Activated T-cell treated with anti-CD3 and anti-CD28 coated beads, Interleukin-2, amount 50 U/mL, for 4 hours (primary cell): Measurements from ENCODE around the gene LAGE3. TPM values are rescaled to one million over a fixed set of nuclear protein-coding genes. Genes with fewer than 3 reads are reported as not detected.
A peak's percentile ranks its signal among the peaks of the same experiment; 100 is the strongest.

Experiments
- ATAC-seq, 2 donors: fragments of 200-7000 bp; cut with Tn5 transposase; one replicate each; pipeline ENCODE4 v1.10.0; 2021
- DNase-seq: peaks from one replicate; pipeline ENCODE4 v3.0.0-alpha.2; 2020
- H3K27me3 Mint-ChIP-seq: one replicate; pipeline ENCODE4 v1.8.0; 2021; ENCODE audit warnings: low read depth, mixed read lengths
- H3K36me3 Mint-ChIP-seq: one replicate; pipeline ENCODE4 v1.8.0; 2022; ENCODE audit warnings: mixed read lengths; ENCODE audit not compliant: insufficient read depth
- H3K4me1 Mint-ChIP-seq: one replicate; pipeline ENCODE4 v1.8.0; 2021; ENCODE audit warnings: low read depth, mixed read lengths
- H3K4me3 Mint-ChIP-seq: one replicate; pipeline ENCODE4 v1.8.0; 2021; ENCODE audit warnings: mild to moderate bottlenecking, moderate library complexity, mixed read lengths
- H3K9me3 Mint-ChIP-seq: one replicate; pipeline ENCODE4 v1.8.0; 2021; ENCODE audit warnings: mixed read lengths
- total RNA-seq, 3 donors: library from RNA; stranded (reverse); gene quantifications; one replicate each; pipeline ENCODE4 v1.2.1, GENCODE V29; 2021

The LAGE3 gene
- total RNA-seq, 3 donors from 2014 or later, result 76.1 to 89.9 (median 88.1) TPM

DNA sequence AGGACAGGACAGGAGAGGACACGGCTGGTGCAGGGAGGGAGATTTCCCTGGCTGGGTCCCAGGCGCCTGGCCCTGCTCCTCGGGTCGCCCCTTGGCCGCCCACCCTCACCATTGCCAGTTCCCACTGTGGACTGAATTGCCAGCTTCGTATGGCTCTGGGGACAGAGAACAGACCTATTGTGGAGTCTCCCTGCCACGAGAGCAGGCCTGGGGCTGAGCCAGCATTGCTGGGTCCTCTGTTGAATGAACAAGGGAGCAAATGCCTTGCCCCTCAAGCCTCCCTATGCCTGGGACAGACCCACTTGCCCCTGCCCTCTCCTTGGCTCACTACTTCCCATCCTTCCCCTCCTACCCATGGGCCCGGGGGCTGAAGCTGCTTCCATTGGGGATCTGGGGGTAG, 16.7 kb downstream of the LAGE3 start:
- H3K36me3 Mint-ChIP-seq, result no peaks in the 10 kb centered on the region
- ATAC-seq (no peak), DNase-seq (no peak)
- no peak overlapping the region for H3K4me3 Mint-ChIP-seq
- H3K4me1 Mint-ChIP-seq, result peaks cover 8% of the 10 kb centered on the region
- H3K27me3 Mint-ChIP-seq, result no peaks in the 10 kb centered on the region
- no peaks in the 10 kb centered on the region for H3K9me3 Mint-ChIP-seq

DNA sequence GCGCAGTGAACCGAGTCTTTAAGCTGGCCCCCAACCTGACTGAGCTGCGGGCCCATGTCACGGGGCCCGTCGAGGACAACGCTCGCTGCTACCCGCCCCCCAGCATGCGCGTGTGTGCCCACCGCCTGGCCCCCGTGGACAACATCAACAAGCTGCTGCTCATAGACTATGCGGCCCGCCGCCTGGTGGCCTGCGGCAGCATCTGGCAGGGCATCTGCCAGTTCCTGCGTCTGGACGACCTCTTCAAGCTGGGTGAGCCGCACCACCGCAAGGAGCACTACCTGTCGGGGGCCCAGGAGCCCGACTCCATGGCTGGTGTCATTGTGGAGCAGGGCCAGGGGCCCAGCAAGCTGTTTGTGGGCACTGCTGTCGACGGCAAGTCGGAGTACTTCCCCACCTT, 18.8 kb downstream of the LAGE3 start:
- no peaks in the 10 kb centered on the region for H3K36me3 Mint-ChIP-seq
- peaks cover 10% of the 10 kb centered on the region for H3K4me1 Mint-ChIP-seq
- no peak for DNase-seq
- no peaks in the 10 kb centered on the region for H3K27me3 Mint-ChIP-seq
- no peaks in the 10 kb centered on the region for H3K9me3 Mint-ChIP-seq
- peak overlapping the region; percentile 31 for H3K4me3 Mint-ChIP-seq
- ATAC-seq, result no peak

DNA sequence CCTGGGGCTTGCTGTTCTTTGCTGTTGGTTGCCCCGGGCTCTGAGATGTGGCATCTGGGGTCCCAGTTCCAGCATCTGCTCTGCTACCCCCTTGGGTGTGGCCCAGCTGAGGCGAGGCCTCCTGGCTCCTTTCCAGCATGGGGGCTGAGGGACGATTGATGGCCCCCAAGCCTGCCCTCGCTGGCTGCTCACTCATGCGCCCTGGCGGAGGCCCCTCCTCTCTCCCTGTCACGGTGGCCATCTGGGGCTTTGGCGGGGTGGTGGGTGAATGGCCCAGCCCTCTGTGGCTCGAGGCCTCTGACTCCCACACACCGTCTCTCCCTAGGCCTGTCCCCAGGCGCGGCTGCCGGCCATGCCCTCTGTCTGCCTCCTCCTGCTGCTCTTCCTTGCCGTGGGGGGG, 19.2 kb downstream of the LAGE3 start:
- no peak for DNase-seq
- Mint-ChIP-seq H3K36me3 (no peaks in the 10 kb centered on the region), H3K27me3 (no peaks in the 10 kb centered on the region), H3K4me3 (peak overlapping the region; percentile 31), H3K4me1 (peaks cover 10% of the 10 kb centered on the region), H3K9me3 (no peaks in the 10 kb centered on the region)
- no peak for ATAC-seq

DNA sequence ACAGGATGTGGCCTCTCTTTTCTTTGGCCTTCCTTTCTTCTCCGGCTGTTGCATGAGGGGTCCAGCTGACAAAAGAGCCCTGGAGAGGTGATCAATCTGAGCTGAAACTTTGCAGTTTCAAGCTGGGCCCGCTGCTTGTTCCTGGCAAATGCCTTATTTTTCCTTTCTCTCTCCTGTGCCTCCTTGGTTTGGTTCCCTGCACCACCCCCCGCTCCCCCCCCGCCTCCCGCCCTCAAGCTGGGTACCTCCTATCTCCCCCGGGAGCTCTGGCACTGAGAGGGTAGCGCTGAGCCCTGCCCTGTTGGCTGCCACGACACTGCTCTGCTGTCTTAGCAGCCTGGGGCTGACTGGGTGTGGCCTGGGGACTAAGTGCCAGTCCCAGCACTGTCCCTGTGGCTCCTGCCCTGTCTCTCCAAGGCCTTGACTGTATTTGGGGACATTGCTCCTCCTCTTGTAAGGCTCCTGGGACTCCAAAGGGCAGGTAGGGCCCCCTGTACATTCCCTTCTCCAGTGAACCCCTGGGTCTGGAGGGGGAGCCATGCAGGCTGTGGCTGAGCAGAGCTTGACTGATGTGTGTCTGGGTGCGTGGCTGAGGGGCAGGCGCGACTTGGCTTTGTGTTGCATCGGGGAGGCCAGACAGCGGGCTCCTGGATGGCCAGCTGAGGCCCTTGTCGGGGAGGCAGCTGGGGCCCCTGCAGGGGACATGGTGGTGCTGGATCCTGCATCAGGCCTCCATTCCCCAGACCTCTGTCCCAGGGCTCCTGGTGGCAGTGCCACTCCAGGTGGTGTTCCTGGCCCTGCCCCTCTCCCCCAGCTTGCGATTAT, 19.9 kb downstream of the LAGE3 start:
- no peaks in the 10 kb centered on the region for H3K36me3 Mint-ChIP-seq
- H3K9me3 Mint-ChIP-seq, result no peaks in the 10 kb centered on the region
- no peak for DNase-seq
- ATAC-seq, result peak; percentile 48 to 51
- no peaks in the 10 kb centered on the region for H3K27me3 Mint-ChIP-seq
- peaks cover 10% of the 10 kb centered on the region for H3K4me1 Mint-ChIP-seq
- H3K4me3 Mint-ChIP-seq, result peak overlapping the region; percentile 82

DNA sequence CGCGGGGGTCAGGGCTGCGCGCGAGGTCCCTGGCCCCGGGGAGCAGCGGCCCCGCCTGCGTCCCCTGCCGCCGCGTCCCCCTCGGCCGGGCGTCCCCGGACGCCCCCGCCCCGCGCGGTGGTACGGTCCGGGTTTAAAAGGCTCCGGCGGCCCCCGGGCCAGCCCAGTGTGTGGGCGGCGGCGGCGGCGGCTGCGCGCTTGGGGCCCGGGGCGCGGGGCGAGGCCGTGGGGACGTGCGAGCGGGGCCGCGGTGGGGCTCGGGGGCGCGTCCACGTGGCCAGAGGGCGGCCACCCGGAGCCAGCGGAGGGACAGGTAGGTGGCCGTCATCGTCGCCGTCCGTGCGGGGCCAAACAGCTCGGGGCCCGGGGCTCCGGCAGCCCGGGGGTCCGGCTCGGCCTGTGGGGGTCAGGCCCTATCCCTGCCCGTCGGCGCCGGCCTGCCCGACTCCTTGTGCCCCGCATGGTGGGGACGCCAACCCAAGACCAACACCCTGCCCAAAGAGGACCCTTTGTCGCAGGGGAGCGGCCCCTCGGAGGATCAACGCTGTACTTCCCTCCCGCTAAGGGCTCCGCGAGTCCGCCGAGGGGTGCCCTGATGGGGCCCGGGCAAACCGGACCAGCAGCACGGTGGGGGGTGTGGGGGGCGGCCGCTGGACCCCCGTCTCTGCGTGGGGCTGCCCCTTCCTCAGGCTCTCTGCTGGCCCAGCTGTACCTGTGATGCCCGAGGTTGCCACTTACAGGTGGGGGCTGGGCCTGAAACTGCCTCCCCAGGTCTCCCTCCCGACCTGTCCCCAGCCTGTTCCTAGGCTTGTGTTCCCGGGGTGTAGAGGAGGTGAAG, 20.7 kb downstream of the LAGE3 start, which contains the start of gene PLXNA3:
Gene PLXNA3, plus strand, starts transcription at position 166 of the 838 bp plus-strand sequence. CDS start 1,903 bp downstream, outside the sequence.
- H3K9me3 Mint-ChIP-seq, result no peaks in the 10 kb centered on the region
- peak; percentile 83 to 84 for ATAC-seq
- DNase-seq, result peak; percentile 61
- H3K27me3 Mint-ChIP-seq, result no peaks in the 10 kb centered on the region
- H3K36me3 Mint-ChIP-seq, result no peaks in the 10 kb centered on the region
- peaks cover 10% of the 10 kb centered on the region for H3K4me1 Mint-ChIP-seq
- peak within 1 kb of the TSS; percentile 92 for H3K4me3 Mint-ChIP-seq

DNA sequence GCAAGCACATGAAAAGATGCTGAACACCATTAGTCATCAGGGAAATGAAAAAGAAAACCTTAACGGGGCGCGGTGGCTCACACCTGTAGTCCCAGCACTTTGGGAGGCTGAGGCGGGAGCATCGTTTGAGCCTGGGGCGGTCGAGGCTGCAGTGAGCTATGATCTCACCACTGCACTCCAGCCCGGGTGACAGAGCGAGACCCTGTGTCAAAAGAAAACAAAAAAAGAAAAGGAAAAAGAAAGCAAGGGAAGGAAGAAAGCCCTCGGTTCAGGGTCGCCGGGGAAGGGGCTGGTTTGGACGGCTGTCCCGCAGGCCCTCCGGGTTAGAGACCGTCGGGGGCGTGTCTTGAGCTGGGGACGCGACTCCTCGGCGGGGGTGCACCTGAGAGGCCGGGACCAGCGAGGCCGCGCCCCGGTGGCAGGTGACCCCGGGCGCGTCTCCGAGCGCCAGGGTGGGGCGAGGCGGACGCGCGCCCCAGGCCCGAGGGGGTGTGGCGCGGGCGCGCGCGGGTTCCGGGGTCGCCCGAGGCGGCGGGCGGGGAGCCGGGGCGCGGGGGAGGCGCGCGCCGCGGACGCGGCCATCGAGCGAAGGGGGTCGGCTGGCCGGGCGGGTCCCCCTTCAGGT, 21.5 kb downstream of the LAGE3 start:
- DNase-seq (peak; percentile 42), ATAC-seq (peak; percentile 56 to 57)
- peaks cover 10% of the 10 kb centered on the region for H3K4me1 Mint-ChIP-seq

DNA sequence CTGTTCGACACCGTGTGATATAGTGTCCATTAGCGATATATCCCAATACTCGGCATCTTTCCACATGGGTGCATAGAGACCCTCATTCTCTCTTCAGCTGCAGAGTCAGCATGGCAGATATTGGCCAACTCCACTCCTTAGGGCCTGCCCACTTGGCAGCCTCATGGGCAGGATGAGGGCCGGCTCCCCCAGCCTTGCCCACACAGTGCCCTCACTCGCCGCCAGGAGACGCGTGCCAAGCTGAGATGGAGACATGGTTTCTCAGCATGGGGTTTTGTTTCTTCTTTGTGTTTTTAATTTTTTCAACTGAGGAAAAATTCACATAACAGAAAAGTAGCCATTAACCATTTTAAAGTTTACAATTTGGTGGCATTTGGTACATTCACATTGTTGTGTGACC, 26.3 kb downstream of the LAGE3 start:
- Mint-ChIP-seq H3K27me3 (no peaks in the 10 kb centered on the region), H3K9me3 (no peaks in the 10 kb centered on the region), H3K4me3 (no peak overlapping the region)

More for the DNA sequence above, 21.5 kb downstream of the LAGE3 start:
- Mint-ChIP-seq H3K4me3 (peak overlapping the region; percentile 92), H3K9me3 (no peaks in the 10 kb centered on the region), H3K27me3 (no peaks in the 10 kb centered on the region), H3K36me3 (no peaks in the 10 kb centered on the region)

DNA sequence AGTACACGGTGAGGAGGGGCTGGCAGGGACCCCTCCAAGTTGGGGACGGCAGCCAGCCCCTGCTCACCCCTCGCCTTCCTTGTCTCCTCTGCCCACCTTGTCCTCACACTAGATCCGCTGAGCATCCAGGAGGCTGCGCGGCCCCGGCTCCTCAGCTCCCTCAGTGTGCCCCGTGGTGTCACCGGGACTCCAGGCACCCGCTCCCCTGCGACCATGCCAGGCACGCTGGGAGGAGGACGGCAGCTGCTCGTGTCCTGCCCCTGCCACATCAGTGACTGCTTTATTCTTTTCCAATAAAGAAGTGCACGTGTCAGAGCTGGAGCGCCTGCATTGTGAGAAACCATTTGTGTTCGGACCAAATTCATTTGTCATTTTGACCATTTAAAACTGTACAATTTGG, 28.8 kb downstream of the LAGE3 start:
- Mint-ChIP-seq H3K4me1 (no peaks in the 10 kb centered on the region), H3K9me3 (no peaks in the 10 kb centered on the region), H3K4me3 (no peak overlapping the region), H3K36me3 (peaks cover 7% of the 10 kb centered on the region), H3K27me3 (no peaks in the 10 kb centered on the region)
- no peak for ATAC-seq
- no peak for DNase-seq

More for the DNA sequence above, 26.3 kb downstream of the LAGE3 start:
- Mint-ChIP-seq H3K36me3 (peaks cover 2% of the 10 kb centered on the region), H3K4me1 (peaks cover 3% of the 10 kb centered on the region)
- no peak for DNase-seq
- no peak for ATAC-seq

DNA sequence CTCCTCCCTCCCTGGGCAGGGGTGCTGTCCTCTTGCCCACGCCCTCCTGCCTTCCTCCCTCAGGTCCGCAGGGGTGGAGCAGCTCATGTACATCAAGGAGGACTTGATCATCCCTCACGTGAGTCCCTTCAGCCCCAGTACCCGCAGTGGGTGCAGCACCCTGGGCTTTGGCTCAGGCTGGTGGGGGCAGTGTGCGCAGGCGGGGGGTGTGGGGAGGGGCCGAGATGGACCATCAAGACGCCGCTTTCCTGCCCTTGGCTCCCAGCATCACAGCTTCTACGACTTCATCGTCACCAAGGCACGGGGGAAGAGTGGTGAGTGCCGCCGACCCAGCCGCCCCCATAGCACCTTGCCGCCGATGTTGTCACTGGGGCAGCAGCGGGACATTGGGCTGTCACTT, 29.5 kb downstream of the LAGE3 start:
- H3K36me3 Mint-ChIP-seq, result peaks cover 7% of the 10 kb centered on the region
- ATAC-seq, result no peak
- no peaks in the 10 kb centered on the region for H3K27me3 Mint-ChIP-seq
- no peak for DNase-seq
- no peaks in the 10 kb centered on the region for H3K4me1 Mint-ChIP-seq
- no peak overlapping the region for H3K4me3 Mint-ChIP-seq
- no peaks in the 10 kb centered on the region for H3K9me3 Mint-ChIP-seq

DNA sequence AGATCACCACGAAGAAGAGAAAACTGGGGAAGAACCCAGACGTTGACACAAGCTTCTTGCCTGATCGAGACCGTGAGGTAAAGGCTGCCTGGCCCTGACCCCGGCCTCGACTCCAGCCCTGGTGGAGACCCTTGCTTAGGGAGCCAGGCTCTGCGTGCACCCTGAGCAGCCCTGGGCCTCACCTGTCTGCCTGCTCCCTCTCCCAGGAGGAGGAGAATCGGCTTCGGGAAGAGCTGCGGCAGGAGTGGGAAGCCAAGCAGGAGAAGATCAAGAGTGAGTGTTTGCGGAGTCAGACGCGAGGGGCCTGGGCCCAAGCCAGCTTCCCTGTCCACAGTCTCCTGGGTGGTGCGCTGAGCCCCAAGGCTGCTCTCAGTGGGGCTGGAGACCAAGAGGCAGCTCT, 30.6 kb downstream of the LAGE3 start:
- no peak for ATAC-seq
- peaks cover 1% of the 10 kb centered on the region for H3K4me1 Mint-ChIP-seq
- no peak overlapping the region for H3K4me3 Mint-ChIP-seq

DNA sequence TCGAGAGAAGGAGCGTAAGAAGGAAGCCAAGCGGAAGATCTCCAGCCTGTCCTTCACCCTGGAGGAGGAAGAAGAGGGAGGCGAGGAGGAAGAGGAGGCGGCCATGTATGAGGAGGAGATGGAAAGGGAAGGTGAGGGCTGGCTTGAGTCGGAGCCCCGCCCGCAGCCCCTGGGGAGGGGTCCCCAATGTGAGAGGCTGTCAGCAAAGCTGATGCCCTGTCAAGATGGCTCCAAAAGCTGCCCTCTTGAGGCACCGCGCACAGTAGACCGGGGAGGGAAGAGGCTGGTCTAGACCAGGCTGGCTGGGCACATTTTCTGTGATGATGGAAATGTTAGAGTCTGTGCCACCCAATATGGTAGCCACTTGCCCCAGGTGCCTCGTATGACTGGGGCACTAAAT, 32.7 kb downstream of the LAGE3 start:
- H3K4me3 Mint-ChIP-seq, result peak overlapping the region; percentile 38
- no peak for ATAC-seq
- DNase-seq, result no peak
- no peaks in the 10 kb centered on the region for H3K9me3 Mint-ChIP-seq
- no peaks in the 10 kb centered on the region for H3K27me3 Mint-ChIP-seq
- H3K4me1 Mint-ChIP-seq, result peaks cover 10% of the 10 kb centered on the region
- H3K36me3 Mint-ChIP-seq, result peaks cover 7% of the 10 kb centered on the region

More for the DNA sequence above, 30.6 kb downstream of the LAGE3 start:
- Mint-ChIP-seq H3K27me3 (no peaks in the 10 kb centered on the region), H3K36me3 (peaks cover 7% of the 10 kb centered on the region), H3K9me3 (no peaks in the 10 kb centered on the region)
- no peak for DNase-seq

DNA sequence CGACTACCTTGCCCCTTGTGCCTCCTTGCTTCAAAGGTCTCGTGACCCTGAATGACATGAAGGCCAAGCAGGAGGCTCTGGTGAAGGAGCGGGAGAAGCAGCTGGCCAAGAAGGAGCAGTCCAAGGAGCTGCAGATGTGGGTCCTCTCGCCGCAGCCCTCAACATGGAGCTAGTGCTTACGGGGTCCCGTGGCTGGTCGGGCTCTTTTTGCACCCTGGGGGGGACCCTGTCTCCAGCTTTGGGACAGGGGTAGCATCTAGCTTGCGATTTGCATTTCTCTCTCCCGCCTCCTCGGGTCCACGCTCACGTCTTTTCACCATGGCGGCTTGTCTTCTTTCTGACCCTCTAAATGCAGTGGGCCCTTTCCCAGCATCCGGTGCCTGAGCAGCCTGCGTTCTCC, 33.3 kb downstream of the LAGE3 start:
- peaks cover 7% of the 10 kb centered on the region for H3K36me3 Mint-ChIP-seq
- no peak for ATAC-seq
- H3K27me3 Mint-ChIP-seq, result no peaks in the 10 kb centered on the region
- H3K4me1 Mint-ChIP-seq, result peaks cover 14% of the 10 kb centered on the region
- H3K4me3 Mint-ChIP-seq, result no peak overlapping the region
- DNase-seq, result no peak
- H3K9me3 Mint-ChIP-seq, result no peaks in the 10 kb centered on the region

DNA sequence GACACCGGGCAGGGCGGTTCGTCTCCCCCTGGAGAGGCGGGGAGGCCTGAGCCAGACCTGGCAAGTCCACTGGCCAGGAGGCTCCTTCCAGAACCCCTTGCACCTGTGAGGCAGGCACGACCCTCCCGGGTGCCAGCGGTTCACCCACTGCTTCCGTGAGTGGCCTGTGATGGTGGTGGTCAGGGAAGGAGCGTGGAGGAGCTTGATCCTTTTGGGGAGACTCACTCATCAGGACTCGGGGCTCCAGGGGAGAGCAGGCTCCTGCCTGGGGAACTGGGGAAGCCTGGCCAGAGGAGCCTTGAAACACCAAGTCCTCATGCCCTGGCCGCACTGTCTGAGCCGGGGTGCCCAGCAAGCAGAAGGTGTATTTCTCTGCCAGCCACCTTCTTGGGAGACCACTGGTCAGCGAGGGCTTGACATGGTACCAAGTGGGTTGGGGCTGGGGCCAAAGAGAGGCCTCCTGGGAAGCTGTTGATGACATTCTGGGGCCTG, 34.3 kb downstream of the LAGE3 start:
- Mint-ChIP-seq H3K27me3 (no peaks in the 10 kb centered on the region), H3K4me3 (peak overlapping the region; percentile 61), H3K36me3 (peaks cover 6% of the 10 kb centered on the region), H3K9me3 (no peaks in the 10 kb centered on the region), H3K4me1 (peaks cover 17% of the 10 kb centered on the region)
- DNase-seq (no peak), ATAC-seq (no peak)
